ENCODE data around the gene CCSAP. TPM values are rescaled to one million over a fixed set of nuclear protein-coding genes. Genes with fewer than 3 reads are reported as not detected.

Gene CCSAP
- total RNA-seq, 2 donors from 2014 or later, result 9.3 to 10.9 TPM

- Histone ChIP-seq H3K27ac (ENCODE audit: low read depth, low read length) (no peak overlapping the region), H3K27me3 (ENCODE audit: control insufficient read depth, insufficient read depth, low read length, poor library complexity, severe bottlenecking) (no peaks in the 10 kb centered on the region), H3K9me3 (ENCODE audit: control insufficient read depth, low read length) (no peaks in the 10 kb centered on the region), H3K4me1 (ENCODE audit: control insufficient read depth, insufficient read depth, low read length) (no peaks in the 10 kb centered on the region), H3K9ac (ENCODE audit: extremely low read depth, low read length, poor library complexity, severe bottlenecking) (no peak overlapping the region), H3K36me3 (ENCODE audit: control insufficient read depth, insufficient read depth, low read length) (peaks cover 48% of the 10 kb centered on the region), H3K4me3 (ENCODE audit: low read length) (no peak overlapping the region)
- 93 to 96% methylated on average over 11 to 12 of the region's 12 CpGs for WGBS, 2 experiments (ENCODE audit: insufficient coverage in 1 of 2, insufficient read length in 1 of 2)
- no peak for DNase-seq
- Mint-ChIP-seq H3K27ac (no peak overlapping the region), H3K4me3 (no peak overlapping the region), H3K36me3 (ENCODE audit: low read depth) (peaks cover 49% of the 10 kb centered on the region), H3K4me1 (no peaks in the 10 kb centered on the region), H3K27me3 (ENCODE audit: insufficient read depth) (no peaks in the 10 kb centered on the region), H3K9me3 (no peaks in the 10 kb centered on the region)
- no peak for TF ChIP-seq CTCF (conservative IDR thresholded peaks at IDR 0.05)
These were observed 16.2 kb downstream of the CCSAP start for GRCh38 chr1:229326601-229327000.

DNA sequence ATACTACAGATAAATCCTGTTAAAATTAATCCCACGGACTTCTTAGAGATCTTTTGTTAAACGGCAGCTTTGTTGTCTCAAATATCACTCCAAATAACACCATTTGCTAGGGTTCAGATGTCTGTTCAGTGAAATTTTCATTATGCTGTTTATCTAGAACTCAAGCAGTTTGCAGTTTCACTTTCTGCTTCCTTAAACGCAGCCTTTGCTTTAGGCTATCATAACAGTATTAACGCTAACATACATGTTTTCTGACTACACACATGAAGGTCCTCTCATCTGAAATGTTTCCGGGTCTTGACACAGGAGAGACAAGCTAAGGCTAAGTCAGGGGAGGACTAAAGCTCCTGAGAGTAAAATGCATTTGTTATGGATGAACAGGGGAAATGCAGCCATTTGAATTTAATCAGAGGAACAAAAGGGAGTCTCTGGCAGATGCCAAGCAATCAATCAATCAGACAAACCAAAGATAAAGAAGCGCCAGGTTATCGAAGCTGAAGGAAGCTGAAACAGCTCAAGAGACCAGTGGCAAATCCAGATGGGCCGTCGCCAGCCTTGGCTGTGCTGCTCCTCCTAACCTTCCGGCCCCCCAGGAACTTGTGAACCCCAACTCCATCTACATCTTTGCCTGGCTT is 16.9 kb downstream of the CCSAP start:
- Mint-ChIP-seq H3K36me3 (ENCODE audit: low read depth) (peaks cover 49% of the 10 kb centered on the region), H3K4me3 (no peak overlapping the region), H3K27ac (no peak overlapping the region), H3K9me3 (no peaks in the 10 kb centered on the region), H3K27me3 (ENCODE audit: insufficient read depth) (no peaks in the 10 kb centered on the region), H3K4me1 (no peaks in the 10 kb centered on the region)
- no peaks in the 10 kb centered on the region for H3K27me3 ChIP-seq (ENCODE audit: control insufficient read depth, insufficient read depth, low read length, poor library complexity, severe bottlenecking)
- H3K36me3 ChIP-seq (ENCODE audit: control insufficient read depth, insufficient read depth, low read length), result peaks cover 55% of the 10 kb centered on the region
- no peak overlapping the region for H3K27ac ChIP-seq (ENCODE audit: low read depth, low read length)
- H3K4me3 ChIP-seq (ENCODE audit: low read length), result no peak overlapping the region
- TF ChIP-seq CTCF (conservative IDR thresholded peaks at IDR 0.05), result no peak
- 92 to 93% methylated on average over 8 to 10 of the region's 10 CpGs for WGBS, 2 experiments (ENCODE audit: insufficient coverage in 1 of 2, insufficient read length in 1 of 2)
- H3K9me3 ChIP-seq (ENCODE audit: control insufficient read depth, low read length), result no peaks in the 10 kb centered on the region
- no peak for DNase-seq
- H3K4me1 ChIP-seq (ENCODE audit: control insufficient read depth, insufficient read depth, low read length), result no peaks in the 10 kb centered on the region
- H3K9ac ChIP-seq (ENCODE audit: extremely low read depth, low read length, poor library complexity, severe bottlenecking), result no peak overlapping the region

GRCh38 chr1:229325401-229325800 is 17.4 kb downstream of the CCSAP start:
- 100% methylated on average over 2 of the region's 2 CpGs for WGBS, 2 experiments (ENCODE audit: insufficient coverage in 1 of 2, insufficient read length in 1 of 2)
- H3K36me3 Mint-ChIP-seq (ENCODE audit: low read depth), result peaks cover 49% of the 10 kb centered on the region
- no peaks in the 10 kb centered on the region for H3K4me1 ChIP-seq (ENCODE audit: control insufficient read depth, insufficient read depth, low read length)
- H3K27ac Mint-ChIP-seq, result no peak overlapping the region
- no peak overlapping the region for H3K9ac ChIP-seq (ENCODE audit: extremely low read depth, low read length, poor library complexity, severe bottlenecking)
- H3K36me3 ChIP-seq (ENCODE audit: control insufficient read depth, insufficient read depth, low read length), result peaks cover 60% of the 10 kb centered on the region
- no peaks in the 10 kb centered on the region for H3K9me3 Mint-ChIP-seq
- no peaks in the 10 kb centered on the region for H3K9me3 ChIP-seq (ENCODE audit: control insufficient read depth, low read length)
- H3K4me1 Mint-ChIP-seq, result no peaks in the 10 kb centered on the region
- H3K4me3 ChIP-seq (ENCODE audit: low read length), result no peak overlapping the region
- no peak for TF ChIP-seq CTCF (conservative IDR thresholded peaks at IDR 0.05)
- H3K4me3 Mint-ChIP-seq, result no peak overlapping the region
- H3K27me3 Mint-ChIP-seq (ENCODE audit: insufficient read depth), result no peaks in the 10 kb centered on the region
- H3K27ac ChIP-seq (ENCODE audit: low read depth, low read length), result no peak overlapping the region
- no peak for DNase-seq
- no peaks in the 10 kb centered on the region for H3K27me3 ChIP-seq (ENCODE audit: control insufficient read depth, insufficient read depth, low read length, poor library complexity, severe bottlenecking)

Measured in endodermal cell (in vitro differentiated cells).